RWPE2 (cell line): Measurements from ENCODE around the gene TACC2.

ENCODE experiments used
- ATAC-seq: fragments of 200-7000 bp; cut with Tn5 transposase; 3 replicates; pipeline ENCODE4 v1.9.1; 2021; ENCODE audit warnings: low read depth
- DNase-seq: peaks from one replicate; pipeline ENCODE4 v3.0.0-alpha.2; 2020; ENCODE audit warnings: low spot score
- H3K27ac ChIP-seq: fragments of 450-650 bp; 2 replicates; pipeline ENCODE4 v1.5.1; 2017; ENCODE audit warnings: mild to moderate bottlenecking; ENCODE audit not compliant: poor library complexity, severe bottlenecking
- H3K27me3 ChIP-seq: fragments of 250-450 bp; sonication (Bioruptor Pico); 2 replicates; pipeline ENCODE4 v1.5.1; 2021; ENCODE audit warnings: mild to moderate bottlenecking, moderate library complexity; ENCODE audit not compliant: insufficient read depth, poor library complexity, severe bottlenecking
- H3K36me3 ChIP-seq: fragments of 250-450 bp; sonication (Bioruptor Pico); 2 replicates; pipeline ENCODE4 v1.5.1; 2020; ENCODE audit warnings: low read depth, mild to moderate bottlenecking, moderate library complexity
- H3K4me1 ChIP-seq: fragments of 250-450 bp; sonication (Bioruptor Pico); 2 replicates; pipeline ENCODE4 v1.5.1; 2021; ENCODE audit warnings: mild to moderate bottlenecking, moderate library complexity; ENCODE audit not compliant: insufficient read depth, poor library complexity, severe bottlenecking
- H3K4me3 ChIP-seq: fragments of 250-450 bp; sonication (Bioruptor Pico); 2 replicates; pipeline ENCODE4 v1.5.1; 2021; ENCODE audit warnings: mild to moderate bottlenecking, moderate library complexity; ENCODE audit not compliant: severe bottlenecking
- H3K9me3 ChIP-seq: fragments of 250-450 bp; sonication (Bioruptor Pico); 2 replicates; pipeline ENCODE4 v1.5.1; 2021; ENCODE audit warnings: mild to moderate bottlenecking, moderate library complexity; ENCODE audit not compliant: severe bottlenecking
- CTCF ChIP-seq: fragments of 450-650 bp; IDR thresholded peaks from one replicate; pipeline ENCODE4 v1.5.1; 2017; ENCODE audit warnings: mild to moderate bottlenecking, moderate library complexity; ENCODE audit not compliant: poor library complexity, severe bottlenecking

TACC2 gene

GRCh38 chr10:122239578-122240257, 250.8 kb downstream of the TACC2 start:
- TF ChIP-seq CTCF: no peak
- Histone ChIP-seq H3K27me3 (no peaks in the 10 kb centered on the region), H3K27ac (no peak overlapping the region), H3K36me3 (peaks cover 76% of the 10 kb centered on the region), H3K9me3 (no peaks in the 10 kb centered on the region), H3K4me1 (no peaks in the 10 kb centered on the region), H3K4me3 (no peak overlapping the region)
- ATAC-seq (no peak), DNase-seq (no peak)

- Histone ChIP-seq H3K9me3 (no peaks in the 10 kb centered on the region), H3K4me1 (no peaks in the 10 kb centered on the region), H3K27me3 (no peaks in the 10 kb centered on the region), H3K4me3 (no peak overlapping the region), H3K36me3 (peaks cover 72% of the 10 kb centered on the region), H3K27ac (no peak overlapping the region)
- ATAC-seq (no peak), DNase-seq (no peak)
- no peak for TF ChIP-seq CTCF
Measured at GRCh38 chr10:122240401-122240800, 251.4 kb downstream of the TACC2 start.

- no peak overlapping the region for H3K4me3 ChIP-seq
- TF ChIP-seq CTCF: no peak
- ATAC-seq: no peak
- no peaks in the 10 kb centered on the region for H3K9me3 ChIP-seq
- H3K27ac ChIP-seq: no peak overlapping the region
- no peak for DNase-seq
- no peaks in the 10 kb centered on the region for H3K4me1 ChIP-seq
- no peaks in the 10 kb centered on the region for H3K27me3 ChIP-seq
- H3K36me3 ChIP-seq: peaks cover 64% of the 10 kb centered on the region
Measured at GRCh38 chr10:122241836-122242235, 252.9 kb downstream of the TACC2 start.

GRCh38 chr10:122243550-122243949, 254.6 kb downstream of the TACC2 start:
- H3K4me1 ChIP-seq: no peaks in the 10 kb centered on the region
- H3K36me3 ChIP-seq: peaks cover 49% of the 10 kb centered on the region
- H3K27me3 ChIP-seq: no peaks in the 10 kb centered on the region
- DNase-seq: no peak
- H3K4me3 ChIP-seq: no peak overlapping the region
- H3K27ac ChIP-seq: no peak overlapping the region
- no peak for TF ChIP-seq CTCF
- H3K9me3 ChIP-seq: no peaks in the 10 kb centered on the region
- ATAC-seq: no peak
